Measurements from ENCODE around the gene CERS6. TPM values are rescaled to one million over a fixed set of nuclear protein-coding genes. Genes with fewer than 3 reads are reported as not detected.

The CERS6 gene
- total and polyA plus RNA-seq, 11 donors: 22.1 to 78.0 (median 62.2) TPM

GRCh38 chr2:168422584-168422983 lies 33.5 kb upstream of the CERS6 start:
- Histone ChIP-seq H3K9me3 (no peaks in the 10 kb centered on the region), H3K4me1 (no peaks in the 10 kb centered on the region), H3K27me3 (no peaks in the 10 kb centered on the region), H3K36me3 (no peaks in the 10 kb centered on the region), H3K4me3 (no peak overlapping the region), H3K27ac (no peak overlapping the region)
- ATAC-seq: no peak
- DNase-seq: no peak
- intact Hi-C loops (cut with DNase I): no loop called here
- TF ChIP-seq, protein P1, sequence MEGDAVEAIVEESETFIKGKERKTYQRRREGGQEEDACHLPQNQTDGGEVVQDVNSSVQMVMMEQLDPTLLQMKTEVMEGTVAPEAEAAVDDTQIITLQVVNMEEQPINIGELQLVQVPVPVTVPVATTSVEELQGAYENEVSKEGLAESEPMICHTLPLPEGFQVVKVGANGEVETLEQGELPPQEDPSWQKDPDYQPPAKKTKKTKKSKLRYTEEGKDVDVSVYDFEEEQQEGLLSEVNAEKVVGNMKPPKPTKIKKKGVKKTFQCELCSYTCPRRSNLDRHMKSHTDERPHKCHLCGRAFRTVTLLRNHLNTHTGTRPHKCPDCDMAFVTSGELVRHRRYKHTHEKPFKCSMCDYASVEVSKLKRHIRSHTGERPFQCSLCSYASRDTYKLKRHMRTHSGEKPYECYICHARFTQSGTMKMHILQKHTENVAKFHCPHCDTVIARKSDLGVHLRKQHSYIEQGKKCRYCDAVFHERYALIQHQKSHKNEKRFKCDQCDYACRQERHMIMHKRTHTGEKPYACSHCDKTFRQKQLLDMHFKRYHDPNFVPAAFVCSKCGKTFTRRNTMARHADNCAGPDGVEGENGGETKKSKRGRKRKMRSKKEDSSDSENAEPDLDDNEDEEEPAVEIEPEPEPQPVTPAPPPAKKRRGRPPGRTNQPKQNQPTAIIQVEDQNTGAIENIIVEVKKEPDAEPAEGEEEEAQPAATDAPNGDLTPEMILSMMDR (IDR thresholded peaks at IDR 0.05): no peak
- no peak for TF ChIP-seq POLR2A (IDR thresholded peaks at IDR 0.05)

DNA sequence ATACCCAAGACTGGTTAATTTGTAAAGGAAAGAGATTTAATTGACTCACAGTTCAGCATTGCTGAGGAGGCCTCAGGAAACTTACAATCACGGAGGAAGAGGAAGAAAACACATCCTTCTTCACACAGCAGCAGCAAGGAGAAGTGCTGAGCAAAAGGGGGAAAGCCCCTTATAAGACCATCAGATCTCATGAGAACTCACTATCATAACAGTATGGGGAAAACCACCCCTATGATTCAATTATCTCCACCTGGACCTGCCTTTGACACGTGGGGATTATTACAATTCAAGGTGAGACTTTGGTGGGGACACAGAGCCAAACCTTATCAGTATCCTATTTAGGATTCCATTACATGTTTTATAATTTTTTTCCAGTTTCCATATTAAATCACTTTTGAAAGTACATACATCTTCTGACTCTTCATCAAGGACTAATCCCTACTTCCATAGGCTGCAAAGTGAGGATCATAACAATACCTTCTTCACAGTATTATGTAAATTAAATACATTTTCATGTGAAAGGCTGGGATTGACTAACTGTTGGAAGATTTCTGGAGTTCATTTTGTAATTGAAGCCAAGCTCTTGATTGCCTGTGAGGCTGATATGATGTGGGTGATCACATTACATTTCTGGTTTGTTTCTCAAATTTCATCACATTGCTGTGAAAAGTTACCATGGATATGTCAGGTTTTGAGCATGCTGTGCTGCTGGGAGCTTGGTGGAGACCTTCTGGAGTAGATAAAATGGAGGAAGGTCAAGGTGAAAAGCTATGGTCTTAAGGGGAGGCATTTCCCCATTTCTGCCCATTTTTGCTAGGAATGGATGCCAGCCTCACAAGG lies 31.7 kb upstream of the CERS6 start:
- 31 to 44% (median 37%) methylated on average over 2 of the region's 2 CpGs for WGBS, 4 donors

DNA sequence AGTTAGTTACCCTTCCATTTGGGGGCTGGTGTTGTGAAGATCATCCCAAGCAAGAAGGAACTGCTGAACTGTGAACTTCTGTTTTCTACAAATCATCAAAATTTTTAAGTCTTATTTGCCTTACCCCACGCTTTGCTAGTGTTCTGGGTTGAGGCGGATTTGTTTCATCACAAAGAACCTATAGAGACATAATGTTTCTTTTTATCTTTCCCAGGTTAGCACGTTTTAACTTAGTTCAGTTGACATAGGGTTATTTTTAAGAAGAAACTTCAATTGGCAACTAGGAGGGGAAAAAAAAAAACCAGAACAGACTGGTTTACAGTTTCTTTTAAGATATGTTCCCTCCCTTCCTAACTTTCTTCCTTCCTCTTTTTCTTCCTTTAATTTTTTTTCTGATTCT lies 31.1 kb upstream of the CERS6 start:
- Histone ChIP-seq H3K27ac (no peak overlapping the region), H3K27me3 (no peaks in the 10 kb centered on the region), H3K4me1 (no peaks in the 10 kb centered on the region), H3K36me3 (no peaks in the 10 kb centered on the region), H3K9me3 (no peaks in the 10 kb centered on the region), H3K4me3 (no peak overlapping the region)
- WGBS, 4 donors: 76 to 83% (median 78%) methylated on average over 3 of the region's 3 CpGs
- TF ChIP-seq POLR2A (IDR thresholded peaks at IDR 0.05): no peak
- TF ChIP-seq, protein P1 (IDR thresholded peaks at IDR 0.05): no peak
- ATAC-seq (no peak), DNase-seq (no peak)
- intact Hi-C loops (cut with DNase I): no loop called here

More for the DNA sequence above, 31.7 kb upstream of the CERS6 start:
- TF ChIP-seq, protein P1 (IDR thresholded peaks at IDR 0.05): no peak
- no peak for TF ChIP-seq POLR2A (IDR thresholded peaks at IDR 0.05)
- DNase-seq (no peak), ATAC-seq (no peak)
- Histone ChIP-seq H3K9me3 (no peaks in the 10 kb centered on the region), H3K4me1 (no peaks in the 10 kb centered on the region), H3K36me3 (no peaks in the 10 kb centered on the region), H3K27ac (no peak overlapping the region), H3K27me3 (no peaks in the 10 kb centered on the region), H3K4me3 (no peak overlapping the region)
- intact Hi-C loops (cut with DNase I): no loop called here

- Histone ChIP-seq H3K9me3 (no peaks in the 10 kb centered on the region), H3K36me3 (no peaks in the 10 kb centered on the region), H3K27ac (no peak overlapping the region), H3K27me3 (no peaks in the 10 kb centered on the region), H3K4me1 (no peaks in the 10 kb centered on the region), H3K4me3 (no peak overlapping the region)
- intact Hi-C loops (cut with DNase I): no loop called here
- ATAC-seq (no peak), DNase-seq (no peak)
- no peak for TF ChIP-seq POLR2A (IDR thresholded peaks at IDR 0.05)
- TF ChIP-seq, protein P1 (IDR thresholded peaks at IDR 0.05): no peak
- WGBS, 4 donors: 91 to 98% (median 96%) methylated on average over 2 of the region's 2 CpGs
These were observed 29.2 kb upstream of the CERS6 start for GRCh38 chr2:168426861-168427260.
